A673 (cell line): ENCODE results near the gene FOXC1. TPM values are rescaled to one million over a fixed set of nuclear protein-coding genes. Genes with fewer than 3 reads are reported as not detected.

Experiments used
- BruUV-seq: library from RNA; stranded (reverse); fragments of 400-500 nt; replicated peaks from 2 replicates; lab custom pipeline; 2021; lab: Mats Ljungman, UMichigan
- CTCF ChIA-PET: fragments of 300-600 bp; sonication (Branson Sonifier 250); formaldehyde crosslinking; loops from one replicate; lab custom pipeline; 2022; ENCODE audit warnings: antibody characterized with exemption; lab: Charles Lee
- POLR2A ChIA-PET: fragments of 300-600 bp; sonication (Branson Sonifier 250); formaldehyde crosslinking; loops from one replicate; lab custom pipeline; 2022; ENCODE audit warnings: antibody characterized with exemption; ENCODE audit not compliant: low non-redundant PET; lab: Charles Lee
- DNase-seq: peaks from one replicate; pipeline ENCODE4 v3.0.0-alpha.2; 2015; ENCODE audit warnings: low spot score
- H3K27ac ChIP-seq: fragments of 200-600 bp; sonication (generic); 2 replicates; pipeline ENCODE4 v1.5.1; 2016; ENCODE audit warnings: mixed run types, low read depth, mild to moderate bottlenecking, mixed read lengths, antibody characterized with exemption, low read length; ENCODE audit not compliant: poor library complexity, severe bottlenecking
- H3K27me3 ChIP-seq: fragments of 200-600 bp; sonication (generic); replicated peaks from 2 replicates; pipeline ENCODE4 v1.6.1; 2017; ENCODE audit warnings: mixed run types, low read depth, mild to moderate bottlenecking, mixed read lengths, antibody characterized with exemption, low read length; ENCODE audit not compliant: insufficient read depth, poor library complexity
- H3K36me3 ChIP-seq: fragments of 200-600 bp; sonication (generic); 2 replicates; pipeline ENCODE4 v1.6.1; 2016; ENCODE audit warnings: mixed run types, mild to moderate bottlenecking, mixed read lengths, antibody characterized with exemption, low read length; ENCODE audit not compliant: insufficient read depth, poor library complexity, severe bottlenecking
- H3K4me1 ChIP-seq: fragments of 200-600 bp; sonication (generic); 2 replicates; pipeline ENCODE4 v1.6.1; 2017; ENCODE audit warnings: mixed run types, mild to moderate bottlenecking, mixed read lengths, antibody characterized with exemption, low read length; ENCODE audit not compliant: insufficient read depth, poor library complexity, severe bottlenecking
- H3K4me3 ChIP-seq: fragments of 200-600 bp; sonication (generic); 2 replicates; pipeline ENCODE4 v1.5.1; 2016; ENCODE audit warnings: low read depth, mixed run types, mild to moderate bottlenecking, mixed read lengths, low read length; ENCODE audit not compliant: poor library complexity, severe bottlenecking
- H3K9me3 ChIP-seq: fragments of 200-600 bp; sonication (generic); 2 replicates; pipeline ENCODE4 v1.6.1; 2016; ENCODE audit warnings: mixed run types, low read depth, mild to moderate bottlenecking, mixed read lengths, antibody characterized with exemption, low read length; ENCODE audit not compliant: poor library complexity, severe bottlenecking
- CTCF ChIP-seq: fragments of 300-800, 200-600 bp; sonication (generic); conservative IDR thresholded peaks from 2 replicates; pipeline ENCODE4 v1.5.1; 2017; ENCODE audit warnings: low read depth, mild to moderate bottlenecking, antibody characterized with exemption, low read length, moderate library complexity, mixed read lengths
- EZH2 ChIP-seq: fragments of 200-600 bp; sonication (generic); IDR thresholded peaks from 2 replicates; pipeline ENCODE4 v1.6.1; 2017; ENCODE audit warnings: borderline replicate concordance, low read depth, mild to moderate bottlenecking, mixed read lengths, antibody characterized with exemption, low read length; ENCODE audit not compliant: poor library complexity, severe bottlenecking
- intact Hi-C: fragments of 100-400 bp; cut with micrococcal nuclease; formaldehyde crosslinking; loops from one replicate; pipeline ENCODE4 v1.10.0; 2022; ENCODE audit not compliant: unreplicated experiment
- total RNA-seq: library from RNA; stranded (reverse); gene quantifications from 2 replicates; pipeline ENCODE4 v1.2.3, GENCODE V29; 2021

The FOXC1 gene
- total RNA-seq, 1 experiment from 2014 or later, result 0.49 TPM

GRCh38 chr6:1623769-1624057 lies 14.0 kb downstream of the FOXC1 start:
- Histone ChIP-seq H3K36me3 (no peaks in the 10 kb centered on the region), H3K27ac (no peak overlapping the region), H3K27me3 (peaks cover 58% of the 10 kb centered on the region), H3K4me3 (peak overlapping the region; percentile 54), H3K4me1 (peaks cover 14% of the 10 kb centered on the region), H3K9me3 (no peaks in the 10 kb centered on the region)
- CTCF ChIA-PET, result interaction anchor here (0.8 to 1.2 kb wide), 2 partner anchors 63 to 481 kb away, joined by 3 read pairs; no protein-coding TSS in a partner anchor
- no peak for DNase-seq
- POLR2A ChIA-PET, result no interaction called here
- intact Hi-C loops, result no loop called here
- TF ChIP-seq CTCF (no peak), EZH2 (no peak)
- no TSS peak for BruUV-seq

GRCh38 chr6:1624058-1624850 lies 14.5 kb downstream of the FOXC1 start:
- no TSS peak for BruUV-seq
- Histone ChIP-seq H3K27me3 (peaks cover 63% of the 10 kb centered on the region), H3K9me3 (no peaks in the 10 kb centered on the region), H3K4me3 (peak overlapping the region; percentile 54), H3K27ac (no peak overlapping the region), H3K4me1 (peaks cover 14% of the 10 kb centered on the region), H3K36me3 (no peaks in the 10 kb centered on the region)
- POLR2A ChIA-PET, result no interaction called here
- DNase-seq, result peak; percentile 45
- CTCF ChIA-PET, result interaction anchor here (0.6 to 1.2 kb wide), 3 partner anchors 63 to 480 kb away, joined by 3 to 11 read pairs (median 3); no protein-coding TSS in a partner anchor
- intact Hi-C loops, result no loop called here
- no peak for TF ChIP-seq EZH2
- TF ChIP-seq CTCF, result no peak

- H3K27me3 ChIP-seq, result peaks cover 64% of the 10 kb centered on the region
- TF ChIP-seq EZH2 (peak; percentile 64), CTCF (no peak)
- H3K9me3 ChIP-seq, result no peaks in the 10 kb centered on the region
- peaks cover 14% of the 10 kb centered on the region for H3K4me1 ChIP-seq
- CTCF ChIA-PET, result interaction anchor here (0.6 to 1.2 kb wide), 2 partner anchors 62 to 479 kb away, joined by 3 to 11 read pairs; no protein-coding TSS in a partner anchor
- no peaks in the 10 kb centered on the region for H3K36me3 ChIP-seq
- POLR2A ChIA-PET, result no interaction called here
- H3K27ac ChIP-seq, result no peak overlapping the region
- intact Hi-C loops, result no loop called here
- H3K4me3 ChIP-seq, result peak overlapping the region; percentile 54
- peak; percentile 54 for DNase-seq
- BruUV-seq, result no TSS peak
These were observed 15.4 kb downstream of the FOXC1 start for GRCh38 chr6:1624851-1625781.
